Stimulated activated CD4-positive, alpha-beta T cell treated with anti-CD3 and anti-CD28 coated beads, Interleukin-4, amount 100 ng/mL, for 24 hours (primary cell): ENCODE results near the gene FCRL6.

Experiments used
- DNase-seq: peaks from one replicate; pipeline ENCODE4 v3.0.0-alpha.2; 2020

Gene FCRL6

DNA sequence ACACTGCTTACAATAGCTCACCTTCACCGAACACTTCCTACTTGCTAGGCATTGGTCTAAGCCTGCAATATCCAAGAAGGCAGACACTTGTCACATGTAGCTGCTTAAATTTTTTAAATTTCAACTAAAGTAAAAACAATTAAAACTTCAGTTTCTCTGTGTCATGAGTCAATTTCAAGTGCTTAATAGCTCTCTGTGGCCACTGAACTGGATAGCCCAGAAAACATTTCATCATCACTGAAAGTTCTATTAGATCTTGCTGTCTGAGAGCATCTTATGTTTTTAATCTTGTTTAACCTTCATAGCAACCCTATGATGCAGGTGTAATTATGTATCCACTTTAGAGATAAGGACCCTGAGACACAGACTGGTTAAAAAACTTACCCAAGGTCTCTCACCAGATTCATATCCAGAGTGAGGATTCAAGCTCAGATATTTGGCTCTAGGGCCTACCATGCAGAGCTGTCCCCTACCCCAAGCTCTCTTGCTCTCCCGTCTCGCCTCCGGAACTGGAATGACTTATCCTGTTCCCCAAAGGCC is 2.6 kb upstream of the FCRL6 start:
- DNase-seq = no peak

DNA sequence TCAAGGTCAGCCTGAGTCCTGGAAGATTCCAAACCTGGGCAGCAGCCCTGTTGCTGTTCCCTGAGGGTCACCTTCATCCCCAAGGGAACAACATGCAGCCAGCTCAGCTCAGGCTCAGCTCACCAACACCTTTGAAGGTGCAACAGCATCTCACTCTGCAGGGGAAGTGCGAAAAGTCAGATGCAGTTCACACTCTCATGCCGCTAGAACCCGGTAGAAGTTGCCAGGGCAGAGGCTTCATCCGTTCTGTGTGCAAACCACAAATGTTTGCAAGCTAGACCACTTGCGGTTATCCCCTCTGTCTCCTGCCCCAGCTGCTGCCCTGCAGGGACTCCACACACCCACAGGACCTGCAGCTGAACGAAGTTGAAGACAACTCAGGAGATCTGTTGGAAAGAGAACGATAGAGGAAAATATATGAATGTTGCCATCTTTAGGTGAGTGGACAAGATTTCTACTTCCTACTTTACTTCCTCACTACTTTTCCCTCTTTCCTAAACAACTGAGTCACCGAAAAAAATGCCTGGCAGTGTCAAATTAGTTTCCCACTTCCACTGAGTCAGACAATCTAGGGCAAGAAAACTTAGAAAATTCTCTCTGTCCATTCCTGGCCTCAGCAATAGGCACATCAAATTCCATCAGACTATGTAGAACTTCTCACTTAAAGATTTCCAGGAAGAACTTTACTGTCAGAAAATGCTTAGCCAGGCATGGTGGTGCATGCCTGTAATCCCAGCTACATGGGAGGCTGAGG is 1.8 kb upstream of the FCRL6 start:
- peak; percentile 11 for DNase-seq

DNA sequence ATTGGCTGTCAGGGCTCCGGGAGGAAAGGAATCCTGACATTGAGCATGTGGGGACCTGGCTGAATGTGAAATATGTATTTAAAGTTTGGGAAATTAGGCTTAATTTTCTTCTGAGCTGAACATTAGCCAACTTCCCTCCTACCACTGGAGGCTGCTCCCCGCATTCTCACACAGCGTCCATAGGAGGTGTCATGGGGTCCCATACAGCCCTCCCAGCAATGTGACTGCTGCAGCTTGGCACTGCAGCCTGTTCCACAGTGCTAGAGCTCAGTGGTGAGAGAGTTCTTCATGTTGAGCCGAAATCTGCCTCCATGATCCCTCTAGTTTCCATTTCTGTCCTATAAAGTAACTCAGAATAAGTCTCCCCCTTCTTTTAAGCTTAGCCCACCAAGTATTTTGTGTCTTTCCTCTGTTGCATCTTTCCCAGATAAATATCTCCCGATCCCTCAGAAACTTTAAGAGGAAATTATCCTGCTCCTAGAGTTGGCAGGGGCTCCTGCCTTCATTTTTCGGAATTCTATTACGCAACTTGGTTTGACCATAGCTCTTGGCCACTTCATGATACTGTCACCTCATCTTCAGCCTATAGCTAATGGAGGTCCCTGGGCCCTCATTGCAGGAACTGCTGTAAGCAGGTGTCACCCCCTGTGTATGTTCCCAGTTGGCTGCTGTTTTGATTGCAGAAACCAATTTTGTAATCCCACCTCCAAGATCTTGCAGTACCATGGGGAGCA is 2.0 kb downstream of the FCRL6 start:
- no peak for DNase-seq

DNA sequence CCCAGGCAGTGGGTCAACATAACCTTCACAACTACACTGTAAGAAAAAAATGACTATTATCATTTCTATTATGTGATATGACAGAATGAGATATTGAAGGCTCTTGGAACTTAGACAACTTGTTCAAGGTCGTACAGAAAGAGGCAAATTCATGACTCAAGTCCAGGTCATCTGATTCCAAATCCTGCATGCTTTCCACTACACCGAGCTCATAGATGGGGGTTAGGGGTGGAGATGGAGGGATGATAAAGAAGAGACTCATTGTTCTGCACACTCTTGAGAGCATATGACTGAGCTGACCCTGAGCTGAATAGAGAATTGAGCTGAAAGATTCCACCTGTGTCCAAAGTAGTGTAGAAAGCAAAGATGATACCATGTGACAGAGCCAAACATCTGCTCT is 2.8 kb downstream of the FCRL6 start:
- no peak for DNase-seq

DNA sequence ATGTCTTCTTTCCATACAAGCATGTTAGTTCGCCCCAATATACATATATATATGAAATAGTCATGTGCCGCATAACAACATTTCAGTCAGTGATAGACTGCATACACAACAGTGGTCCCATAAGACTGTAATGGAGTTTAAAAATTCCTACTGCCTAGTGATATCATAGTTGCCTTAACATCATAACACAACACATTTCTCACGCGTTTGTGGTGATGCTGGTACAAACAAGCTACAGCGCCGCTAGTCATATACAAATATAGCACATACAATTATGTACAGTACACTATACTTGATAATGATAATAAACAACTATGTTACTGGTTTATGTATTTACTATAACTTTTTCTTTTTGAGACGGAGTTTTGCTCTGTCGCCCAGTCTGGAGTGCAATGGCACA is 13.8 kb downstream of the FCRL6 start:
- no peak for DNase-seq

DNA sequence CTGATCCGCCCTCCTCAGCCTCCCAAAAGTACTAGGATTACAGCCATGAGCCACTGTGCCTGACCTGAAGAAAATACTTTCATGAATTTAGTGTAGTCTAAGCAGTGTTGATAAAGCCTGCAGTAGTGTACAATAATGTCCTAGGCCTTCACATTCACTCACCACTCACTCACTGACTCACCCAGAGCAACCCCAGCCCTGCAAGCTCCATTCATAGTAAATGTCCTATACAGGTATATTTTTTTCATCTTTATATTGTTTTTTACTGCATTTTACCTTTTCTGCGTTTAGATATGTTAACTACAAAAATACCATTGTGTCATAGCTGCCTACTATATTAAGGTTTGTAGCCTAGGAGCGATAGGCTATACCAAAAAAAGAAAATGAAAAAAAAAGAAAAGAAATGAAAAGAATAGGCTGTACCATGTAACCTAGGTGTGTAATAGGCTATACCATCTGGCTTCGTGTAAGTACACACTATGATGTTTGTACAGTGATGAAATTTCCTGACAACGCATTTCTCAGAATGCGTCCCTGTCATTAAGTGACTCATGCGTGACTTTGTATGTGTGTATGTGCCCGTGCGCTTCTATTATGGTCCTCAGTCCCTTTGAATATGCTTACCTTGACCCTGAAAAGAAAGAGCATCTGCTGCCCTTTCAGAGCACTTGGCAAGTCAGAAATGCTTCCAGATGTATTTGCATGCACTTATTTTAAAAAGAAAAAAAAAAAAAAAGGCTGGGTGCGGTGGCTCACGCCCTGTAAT is 15.3 kb downstream of the FCRL6 start:
- DNase-seq = no peak

DNA sequence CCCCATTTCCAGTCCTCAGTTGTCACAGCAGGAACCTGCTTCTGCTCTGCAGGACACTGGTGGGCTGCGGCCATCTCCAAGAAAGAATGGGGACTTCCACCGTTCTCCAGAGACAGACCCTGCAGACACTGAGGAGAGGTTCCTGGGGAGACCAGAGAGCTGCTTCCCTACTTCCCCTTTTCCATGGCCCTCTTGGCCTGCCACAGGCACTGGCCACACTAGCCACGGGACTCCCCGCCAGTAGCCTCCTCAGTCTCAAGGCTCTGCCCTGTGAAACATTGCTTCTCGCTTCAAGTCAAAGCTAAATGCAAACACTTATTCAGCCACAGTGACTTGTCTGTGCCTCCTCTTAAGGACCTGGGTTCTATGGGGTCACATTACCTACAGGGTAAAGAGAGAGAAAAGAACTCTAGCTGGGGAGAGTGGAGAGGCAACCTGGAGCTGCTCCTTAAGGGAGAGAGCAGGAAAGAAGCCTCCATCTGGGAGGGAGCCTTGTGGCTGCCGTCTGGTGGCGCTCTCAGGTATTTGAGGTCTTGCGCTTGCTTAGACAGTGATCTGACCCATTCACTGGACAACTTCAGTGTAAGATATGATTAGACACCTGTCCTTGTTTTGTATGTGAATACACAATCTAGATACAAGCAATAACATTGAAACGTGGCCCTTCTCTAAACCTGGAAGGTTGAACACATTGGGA is 19.2 kb downstream of the FCRL6 start:
- DNase-seq = no peak

DNA sequence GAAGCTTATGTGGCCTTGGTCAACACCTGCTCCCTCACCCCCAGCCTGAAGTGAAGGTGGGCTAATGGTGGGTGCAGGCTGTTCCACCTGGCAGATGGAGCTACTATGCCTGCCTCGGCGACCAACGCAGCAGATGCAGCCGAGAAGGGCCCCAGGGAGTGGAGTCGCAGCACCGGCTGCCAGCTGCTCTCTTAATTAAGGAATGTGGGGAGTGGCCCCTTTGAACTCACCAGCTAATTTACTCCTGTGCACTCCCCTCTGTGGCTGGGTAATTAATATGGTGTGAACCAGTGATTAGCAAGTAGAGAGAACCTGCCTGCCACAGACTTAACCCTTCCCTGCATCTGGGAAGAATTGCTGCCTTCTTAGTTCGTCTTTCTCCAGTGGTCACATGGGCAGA is 21.2 kb downstream of the FCRL6 start:
- no peak for DNase-seq

DNA sequence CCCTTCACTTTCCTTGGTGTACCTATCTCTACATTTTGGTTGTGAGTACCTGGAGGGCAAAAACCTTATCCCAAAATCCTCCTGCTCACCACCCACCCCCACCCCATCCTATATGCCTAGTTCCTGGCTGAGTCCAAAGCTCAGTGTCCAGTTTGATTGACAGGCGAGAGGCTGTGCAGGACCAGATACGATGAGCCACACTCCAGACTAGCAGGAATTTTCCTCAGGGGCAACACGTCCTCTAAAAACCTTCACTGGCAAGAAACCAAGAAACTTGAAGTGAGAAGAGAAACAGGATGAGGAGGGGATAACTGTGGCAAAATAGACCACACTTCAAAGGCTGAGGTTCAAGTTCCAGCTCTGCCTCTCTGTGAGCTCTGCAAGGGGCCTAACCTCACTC is 23.4 kb downstream of the FCRL6 start:
- DNase-seq = no peak

DNA sequence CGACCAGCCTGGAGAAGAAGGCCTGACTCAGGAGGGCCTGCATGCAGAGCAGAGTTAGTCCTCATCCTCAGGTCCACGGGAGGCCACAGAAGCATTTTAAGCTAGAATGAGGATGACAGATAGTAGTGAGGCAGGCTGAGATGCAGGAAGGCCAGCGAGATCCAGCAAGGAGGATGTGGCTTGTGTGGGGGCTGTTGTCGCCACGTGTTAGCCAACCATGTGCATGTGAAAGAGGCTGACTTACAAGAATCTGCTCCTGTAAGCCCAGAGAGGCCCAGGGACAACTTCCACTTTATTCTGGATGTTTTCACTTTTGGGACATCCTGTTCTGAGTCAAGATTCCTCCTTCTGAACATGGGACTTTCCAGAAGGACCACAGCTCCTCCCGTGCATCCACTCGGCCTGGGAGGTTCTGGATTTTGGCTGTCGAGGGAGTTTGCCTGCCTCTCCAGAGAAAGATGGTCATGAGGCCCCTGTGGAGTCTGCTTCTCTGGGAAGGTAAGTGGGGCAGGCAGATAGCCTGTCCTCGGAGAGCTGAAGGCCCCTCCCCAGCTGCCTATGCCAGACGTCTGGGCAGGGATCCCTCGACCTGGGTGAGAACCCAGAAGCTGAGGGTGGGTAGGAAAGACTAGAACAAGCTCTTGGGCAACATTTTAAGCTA is 24.4 kb downstream of the FCRL6 start, which contains the start of gene SLAMF8:
Gene SLAMF8 (plus strand): TSS at position 433 of the 661 bp plus-strand sequence. CDS start 26 bp downstream, at position 459.
- DNase-seq = peak; percentile 42

DNA sequence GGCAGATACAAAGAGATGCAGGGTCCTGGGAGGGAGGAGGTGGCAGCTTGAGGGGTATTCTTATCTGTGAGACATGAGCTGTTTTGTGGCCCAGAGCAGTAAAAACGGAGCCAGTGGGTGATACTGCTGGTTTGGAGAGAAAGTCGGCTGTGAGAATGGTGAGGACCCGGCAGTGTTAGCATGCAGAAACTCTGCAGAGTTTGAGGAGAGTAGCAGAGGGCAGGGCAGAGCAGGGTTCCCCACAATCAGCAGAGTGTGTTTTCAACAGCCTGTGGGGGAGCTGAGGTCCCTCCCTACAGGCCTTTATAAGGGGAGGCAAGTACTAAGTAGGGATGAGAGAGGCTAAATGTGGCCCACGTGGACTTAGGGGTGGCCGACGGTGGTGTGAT is 24.9 kb downstream of the FCRL6 start:
- DNase-seq = no peak

DNA sequence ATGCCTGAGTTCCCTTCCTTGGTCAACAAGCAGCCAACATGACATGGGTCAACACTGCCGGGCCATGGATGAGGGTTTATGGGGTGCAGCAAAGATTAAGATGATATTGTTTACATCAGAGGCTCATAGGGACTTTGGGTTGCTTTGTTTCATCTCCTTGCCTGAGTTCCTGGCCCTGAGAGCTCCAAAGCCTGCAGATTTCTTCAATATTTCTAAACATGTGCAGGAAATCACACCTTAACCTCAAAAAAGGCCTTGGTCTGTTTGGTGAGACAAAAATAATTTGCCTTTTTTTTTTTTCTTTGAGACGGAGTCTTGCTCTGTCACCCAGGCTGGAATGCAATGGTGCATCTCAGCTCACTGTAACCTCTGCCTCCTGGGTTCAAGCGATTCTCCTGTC is 25.4 kb downstream of the FCRL6 start:
- DNase-seq = no peak

DNA sequence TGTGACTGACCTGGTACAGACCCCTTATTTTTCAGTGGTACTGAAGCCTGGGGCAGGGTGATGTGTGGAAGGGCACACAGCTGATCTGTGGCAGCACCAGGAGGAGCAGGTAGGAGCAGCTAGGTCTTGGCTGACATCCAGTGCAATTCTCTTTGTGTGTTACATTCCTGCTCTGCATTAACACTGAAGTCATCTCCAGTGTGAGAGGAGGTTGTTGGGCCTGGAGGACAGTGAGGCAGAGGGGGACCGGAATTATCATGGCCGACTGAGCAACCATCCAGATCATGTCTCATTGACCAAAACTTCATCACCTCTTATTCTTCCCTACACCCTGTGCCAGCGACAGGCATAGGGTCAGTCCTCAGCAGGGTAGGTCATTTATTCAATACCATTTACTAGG is 26.0 kb downstream of the FCRL6 start:
- no peak for DNase-seq

DNA sequence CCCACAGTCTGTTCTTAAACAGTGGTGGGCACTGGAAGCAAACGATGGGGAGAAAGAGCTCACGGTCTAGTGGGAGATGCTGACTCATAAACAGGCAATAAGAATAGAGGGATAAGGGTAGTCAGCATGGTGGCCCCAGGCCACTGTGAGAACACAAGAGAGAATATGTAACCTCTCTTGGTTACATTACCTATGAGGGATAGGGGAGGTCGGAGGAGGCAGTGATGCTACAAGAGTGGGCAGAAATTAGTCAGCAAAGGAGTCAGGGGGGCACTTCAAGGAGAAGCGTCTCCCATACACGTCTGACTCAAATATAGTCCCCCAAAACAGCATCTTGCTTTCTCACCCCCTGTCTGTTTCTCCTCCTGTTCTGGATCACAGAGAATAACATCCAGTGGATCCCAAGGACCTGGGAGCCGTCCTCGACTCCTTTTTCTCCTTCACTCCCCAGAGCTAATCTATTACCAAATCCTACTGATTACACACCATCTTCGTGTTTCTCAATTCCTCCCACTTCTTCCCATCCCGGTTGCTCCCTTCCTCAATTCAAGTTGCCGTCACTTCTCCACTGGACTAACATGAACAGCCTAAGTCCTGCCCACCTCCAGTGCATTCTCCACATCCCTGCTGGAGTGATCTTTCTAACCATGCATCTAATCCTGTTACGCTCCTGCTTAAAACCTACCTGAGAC is 26.6 kb downstream of the FCRL6 start:
- DNase-seq = no peak

DNA sequence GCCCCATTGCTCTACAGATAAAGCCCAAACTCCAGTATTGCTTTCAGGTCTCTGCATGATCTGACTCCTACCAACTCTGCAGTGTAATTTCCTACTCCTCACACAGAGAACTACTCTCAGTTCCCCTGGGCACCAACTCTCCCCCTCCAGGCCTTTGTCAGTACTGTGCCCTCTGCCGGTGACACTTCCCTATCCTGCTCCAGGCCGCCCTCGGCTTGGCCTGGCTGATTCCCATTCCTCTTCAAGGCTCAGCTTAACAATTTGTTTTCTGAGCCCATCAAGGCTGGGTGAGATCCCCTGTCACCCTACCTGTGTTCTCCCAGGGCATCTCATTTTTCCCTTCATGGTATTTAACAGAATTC is 27.1 kb downstream of the FCRL6 start:
- DNase-seq = no peak

DNA sequence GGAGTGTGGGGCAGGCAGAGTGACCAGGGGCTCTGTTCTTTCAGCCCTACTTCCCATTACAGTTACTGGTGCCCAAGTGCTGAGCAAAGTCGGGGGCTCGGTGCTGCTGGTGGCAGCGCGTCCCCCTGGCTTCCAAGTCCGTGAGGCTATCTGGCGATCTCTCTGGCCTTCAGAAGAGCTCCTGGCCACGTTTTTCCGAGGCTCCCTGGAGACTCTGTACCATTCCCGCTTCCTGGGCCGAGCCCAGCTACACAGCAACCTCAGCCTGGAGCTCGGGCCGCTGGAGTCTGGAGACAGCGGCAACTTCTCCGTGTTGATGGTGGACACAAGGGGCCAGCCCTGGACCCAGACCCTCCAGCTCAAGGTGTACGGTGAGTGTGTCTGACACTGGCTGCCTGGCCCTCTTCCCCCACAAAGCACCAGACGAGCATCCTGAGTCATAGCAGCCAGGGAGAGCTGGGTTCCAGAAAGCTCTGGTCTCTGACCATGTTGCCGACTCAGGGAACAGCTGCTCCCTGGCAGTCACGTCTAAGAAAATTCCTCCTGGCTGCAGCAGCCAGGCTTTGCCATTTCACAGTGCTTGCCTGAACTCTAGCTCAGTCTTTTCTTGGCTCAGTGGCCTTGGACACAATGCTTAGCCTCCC is 27.8 kb downstream of the FCRL6 start:
- DNase-seq = no peak

DNA sequence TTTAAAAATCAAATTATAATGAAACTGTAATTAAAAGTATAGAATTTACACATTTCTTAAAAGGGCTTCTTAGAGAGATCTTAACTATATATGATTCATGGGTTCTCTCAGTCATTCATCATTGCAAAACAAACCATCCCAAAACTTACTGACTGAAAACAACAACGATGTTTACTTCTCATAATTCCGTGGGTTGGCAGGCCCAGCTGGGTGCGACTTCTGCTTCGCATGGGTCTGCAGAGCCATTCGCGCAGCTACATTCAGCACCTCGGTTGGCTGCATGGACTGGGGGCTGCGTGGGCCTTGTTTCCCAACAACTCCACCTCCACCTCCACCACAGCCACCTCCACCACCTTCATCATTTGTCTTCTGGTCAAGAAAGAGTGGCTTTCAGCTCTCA is 28.6 kb downstream of the FCRL6 start:
- no peak for DNase-seq

DNA sequence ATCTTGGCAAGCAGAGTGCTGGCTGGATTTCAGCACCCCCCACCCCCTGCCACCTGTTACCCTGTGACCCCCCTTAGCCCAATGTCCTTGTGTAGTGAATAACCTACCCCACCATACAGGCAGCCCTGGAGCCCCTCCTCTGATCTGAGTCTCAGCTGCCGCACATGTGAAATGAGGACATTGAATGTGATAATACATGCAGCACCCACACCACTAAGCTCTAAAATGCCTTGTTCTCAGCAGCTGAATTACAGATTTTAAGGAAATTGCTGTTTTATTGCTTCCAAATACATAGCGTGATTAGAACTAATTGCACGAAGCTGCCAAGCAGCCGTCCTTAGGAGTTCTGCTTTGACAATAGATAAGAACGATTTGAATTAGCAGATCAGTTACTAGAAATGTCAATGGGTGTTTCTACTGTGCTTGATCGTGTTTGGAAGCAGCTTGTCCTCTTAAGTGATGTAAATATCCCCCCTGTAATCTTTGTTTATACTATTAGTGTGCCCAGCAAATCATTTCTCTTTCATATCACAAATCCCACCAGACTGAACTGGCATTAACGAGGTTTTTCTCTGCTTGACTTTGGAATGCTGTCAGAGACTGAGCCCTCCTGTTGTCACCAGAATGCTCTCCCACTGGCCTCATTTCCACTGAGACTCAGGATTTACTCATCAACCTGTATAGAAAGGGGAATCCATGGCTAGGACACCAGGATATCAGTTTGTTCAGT is 29.4 kb downstream of the FCRL6 start:
- DNase-seq = no peak

DNA sequence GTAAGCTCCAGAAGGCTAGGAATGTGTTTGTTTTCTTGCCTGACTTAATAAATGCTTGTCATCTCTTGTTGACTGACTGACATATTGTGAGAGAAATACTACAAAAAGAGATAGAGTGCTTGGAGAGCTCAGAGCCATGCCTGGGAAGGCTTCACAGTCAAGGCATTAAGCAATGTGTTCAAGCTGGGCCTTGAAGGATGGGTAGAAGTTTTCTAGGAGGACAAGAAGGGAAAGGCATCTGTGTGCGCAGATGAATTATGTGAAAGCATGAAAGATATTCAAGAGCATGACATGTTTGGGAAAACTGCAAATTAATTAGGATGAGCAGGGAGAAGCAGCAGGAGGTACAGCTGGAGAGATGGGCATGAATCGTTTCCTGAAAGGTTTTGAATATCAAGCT is 30.1 kb downstream of the FCRL6 start:
- DNase-seq = no peak

DNA sequence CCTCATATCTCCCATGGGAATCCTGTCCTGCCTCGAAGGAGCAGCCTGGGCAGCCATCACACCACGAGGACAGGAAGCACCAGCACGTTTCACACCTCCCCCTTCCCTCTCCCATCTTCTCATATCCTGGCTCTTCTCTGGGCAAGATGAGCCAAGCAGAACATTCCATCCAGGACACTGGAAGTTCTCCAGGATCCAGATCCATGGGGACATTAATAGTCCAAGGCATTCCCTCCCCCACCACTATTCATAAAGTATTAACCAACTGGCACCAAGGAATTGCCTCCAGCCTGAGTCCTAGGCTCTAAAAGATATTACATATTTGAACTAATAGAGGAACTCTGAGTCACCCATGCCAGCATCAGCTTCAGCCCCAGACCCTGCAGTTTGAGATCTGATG is 33.2 kb downstream of the FCRL6 start:
- no peak for DNase-seq
